RCC 7860 (cell line): Measurements from ENCODE around the gene FAM131A.

ENCODE experiments used
- DNase-seq: peaks from one replicate; pipeline ENCODE4 v3.0.0-alpha.2; 2015; ENCODE audit warnings: low spot score
- FAIRE-seq: peaks from 2 replicates; lab custom pipeline; 2012; peaks lifted over from hg19 to GRCh38; lab: Jason Lieb, UNC

Gene FAM131A

DNA sequence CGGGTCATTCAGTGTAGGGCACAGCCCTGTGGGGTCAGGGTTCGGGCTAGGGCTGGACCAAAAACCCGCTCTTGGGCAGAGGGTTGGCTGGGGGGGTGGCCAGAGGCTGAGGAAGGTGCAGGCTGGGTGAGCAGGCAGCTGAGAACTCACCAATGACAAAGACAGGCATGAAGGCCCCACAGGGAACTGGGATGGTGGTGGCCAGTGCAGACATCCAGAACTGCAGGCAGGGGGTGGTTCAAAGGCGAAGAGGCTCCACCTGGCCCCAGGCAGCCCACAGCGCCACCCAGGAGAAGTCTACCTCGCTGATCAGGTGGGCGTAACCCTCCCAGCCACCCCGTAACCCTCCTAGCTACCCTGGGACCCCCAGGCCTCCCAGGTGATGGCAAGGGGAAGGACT, 17.4 kb downstream of the FAM131A start:
- DNase-seq (no peak), FAIRE-seq (no peak)

DNA sequence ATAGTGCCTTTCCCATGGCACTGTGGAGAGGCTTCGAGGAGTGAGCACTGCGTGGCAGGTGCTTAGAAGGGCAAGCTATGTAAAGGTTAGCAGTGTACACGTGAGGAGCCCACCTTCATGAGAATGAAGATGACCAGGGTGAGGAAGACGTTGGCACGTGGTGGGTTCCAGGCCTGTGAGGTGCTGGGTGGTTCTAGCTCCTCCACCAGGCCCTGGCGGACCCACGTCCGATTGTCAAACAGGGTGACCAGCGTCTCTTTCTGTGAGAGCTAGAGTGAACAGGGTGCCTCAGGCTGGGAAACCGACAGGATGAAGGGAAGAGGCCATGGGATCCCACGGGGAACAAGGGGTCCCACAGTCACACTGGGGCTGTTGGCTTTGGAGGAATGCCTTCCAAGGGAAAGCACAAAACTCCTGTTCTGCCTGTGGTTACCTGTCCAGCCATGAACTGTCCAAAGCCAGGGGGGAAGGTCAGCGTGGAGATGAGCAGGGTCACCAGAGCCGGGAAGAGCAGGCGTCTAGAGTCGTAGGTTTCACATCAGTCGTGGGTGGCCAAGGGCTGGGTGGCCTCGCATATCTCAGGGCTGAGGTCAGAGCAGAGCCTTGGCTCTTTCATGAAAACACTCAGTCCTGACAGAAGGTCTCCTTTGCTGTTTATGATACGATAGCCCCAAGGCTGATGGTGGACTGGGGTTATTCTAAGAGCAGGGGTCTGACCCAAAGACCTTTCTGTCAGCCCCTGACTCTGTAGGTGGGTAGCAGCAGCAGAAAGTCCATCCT, 18.1 kb downstream of the FAM131A start:
- FAIRE-seq: no peak
- DNase-seq: no peak

DNA sequence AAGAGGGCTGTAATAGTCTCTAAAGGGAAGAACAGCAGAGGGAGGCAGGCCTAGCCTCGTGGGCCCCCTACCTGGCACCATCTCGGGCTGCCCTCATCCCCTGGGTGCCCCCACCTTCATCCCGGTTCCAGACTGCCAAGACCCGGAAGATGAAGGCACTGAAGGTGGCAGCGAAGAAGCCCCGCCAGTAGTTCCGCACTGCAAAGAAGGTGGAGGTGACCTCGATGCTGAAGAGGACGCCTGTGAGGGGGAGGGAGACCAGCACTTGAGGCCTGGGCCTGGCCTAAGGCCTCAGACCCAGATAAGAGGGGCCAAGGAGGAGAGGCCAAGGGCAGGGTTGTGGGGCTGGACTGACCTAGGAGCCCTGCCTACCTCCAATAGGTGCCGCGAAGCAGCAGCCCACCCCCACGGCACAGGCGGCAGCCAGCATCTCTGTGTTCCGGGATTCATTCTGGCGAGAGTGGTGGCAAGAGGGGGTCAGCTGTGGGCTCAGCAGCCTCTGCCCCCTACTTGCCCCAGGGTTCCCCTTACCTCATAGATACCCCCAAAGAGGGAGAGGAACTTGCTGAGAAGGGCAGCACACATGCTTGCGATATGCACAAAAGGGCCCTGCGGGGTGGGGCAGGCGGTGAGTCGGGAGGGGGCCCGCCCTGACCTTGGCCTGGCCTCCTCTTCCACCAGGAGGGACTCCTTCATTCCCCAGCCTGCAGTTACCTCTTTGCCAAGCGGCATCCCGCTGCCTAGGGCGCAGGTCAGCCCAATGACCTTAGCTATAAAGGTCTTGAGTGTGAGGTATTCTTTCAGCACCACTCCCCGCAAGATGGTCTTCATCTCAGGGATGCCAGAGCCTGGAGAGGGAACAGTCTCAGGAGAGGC, 20.1 kb downstream of the FAM131A start:
- DNase-seq (no peak), FAIRE-seq (no peak)

DNA sequence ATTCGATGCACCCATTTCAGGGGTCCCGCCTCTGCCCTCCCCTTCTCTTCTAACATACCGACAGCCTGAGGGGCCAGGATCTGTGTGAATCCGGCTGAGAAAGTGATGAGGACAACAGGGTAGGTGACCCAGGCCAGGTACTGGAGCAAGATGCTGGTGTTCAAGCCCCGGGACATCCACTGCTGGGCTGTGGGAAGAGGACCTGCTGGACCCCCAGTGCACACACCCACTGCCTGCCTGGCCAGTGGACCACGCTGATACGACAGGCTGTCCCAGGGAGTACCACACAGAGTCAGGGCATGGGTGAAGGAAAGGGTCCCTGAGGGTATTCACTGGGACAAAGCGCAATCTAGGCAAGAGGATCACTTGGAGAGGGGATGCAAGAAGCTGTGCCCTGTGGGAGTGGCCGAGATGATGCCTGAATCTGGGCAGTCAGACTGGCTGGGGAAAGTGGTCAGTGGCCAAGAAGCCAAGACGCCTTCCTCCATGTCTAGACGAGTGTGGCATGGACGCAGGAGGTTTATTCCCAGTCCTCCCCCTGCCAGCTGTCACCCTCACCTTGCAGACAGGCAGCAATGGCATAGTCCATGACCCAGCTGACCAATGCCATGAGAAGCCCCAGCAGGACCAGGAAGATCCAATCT, 20.8 kb downstream of the FAM131A start:
- no peak for FAIRE-seq
- DNase-seq: no peak

DNA sequence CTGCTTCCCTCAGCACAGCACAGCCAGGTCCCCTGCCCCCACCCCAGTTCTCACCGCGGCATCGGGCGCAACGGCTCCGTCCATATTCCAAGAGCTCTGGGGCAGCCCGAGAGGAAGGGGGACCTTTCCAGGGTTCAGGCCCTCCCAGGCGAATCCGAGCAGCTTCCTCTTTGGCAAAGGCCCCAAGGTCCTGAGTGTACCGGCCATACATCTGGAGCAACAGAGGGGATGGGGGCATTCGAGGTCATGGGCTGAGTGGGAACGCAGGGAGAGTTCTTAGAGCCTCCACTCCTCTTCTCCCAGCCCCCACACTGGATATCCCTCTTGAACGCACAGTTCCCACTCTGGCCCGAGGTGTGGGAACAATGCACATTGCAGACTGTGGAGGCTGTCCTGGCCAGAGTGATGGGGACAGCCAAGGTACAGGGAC, 21.5 kb downstream of the FAM131A start:
- DNase-seq (no peak), FAIRE-seq (no peak)

DNA sequence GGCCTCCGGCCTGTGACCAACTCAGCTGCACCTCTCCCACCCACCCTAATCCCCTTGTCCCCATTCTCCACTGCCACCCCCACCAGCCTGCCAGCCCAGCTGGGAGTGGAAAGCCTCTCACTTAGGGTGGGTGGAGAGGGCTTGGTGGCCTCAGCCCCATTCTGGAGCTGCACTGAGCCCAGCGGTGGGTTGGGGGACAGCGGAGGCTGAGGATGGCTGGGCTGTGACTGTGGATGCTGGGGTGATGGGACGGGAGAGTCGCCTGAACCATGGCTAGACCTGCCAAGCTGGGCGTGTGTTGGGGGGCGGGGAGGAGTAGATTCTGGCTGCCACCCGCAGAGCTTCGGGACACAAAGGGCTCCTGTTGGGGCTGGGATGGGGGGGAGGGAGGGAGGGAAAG, 22.2 kb downstream of the FAM131A start:
- FAIRE-seq (no peak), DNase-seq (no peak)

DNA sequence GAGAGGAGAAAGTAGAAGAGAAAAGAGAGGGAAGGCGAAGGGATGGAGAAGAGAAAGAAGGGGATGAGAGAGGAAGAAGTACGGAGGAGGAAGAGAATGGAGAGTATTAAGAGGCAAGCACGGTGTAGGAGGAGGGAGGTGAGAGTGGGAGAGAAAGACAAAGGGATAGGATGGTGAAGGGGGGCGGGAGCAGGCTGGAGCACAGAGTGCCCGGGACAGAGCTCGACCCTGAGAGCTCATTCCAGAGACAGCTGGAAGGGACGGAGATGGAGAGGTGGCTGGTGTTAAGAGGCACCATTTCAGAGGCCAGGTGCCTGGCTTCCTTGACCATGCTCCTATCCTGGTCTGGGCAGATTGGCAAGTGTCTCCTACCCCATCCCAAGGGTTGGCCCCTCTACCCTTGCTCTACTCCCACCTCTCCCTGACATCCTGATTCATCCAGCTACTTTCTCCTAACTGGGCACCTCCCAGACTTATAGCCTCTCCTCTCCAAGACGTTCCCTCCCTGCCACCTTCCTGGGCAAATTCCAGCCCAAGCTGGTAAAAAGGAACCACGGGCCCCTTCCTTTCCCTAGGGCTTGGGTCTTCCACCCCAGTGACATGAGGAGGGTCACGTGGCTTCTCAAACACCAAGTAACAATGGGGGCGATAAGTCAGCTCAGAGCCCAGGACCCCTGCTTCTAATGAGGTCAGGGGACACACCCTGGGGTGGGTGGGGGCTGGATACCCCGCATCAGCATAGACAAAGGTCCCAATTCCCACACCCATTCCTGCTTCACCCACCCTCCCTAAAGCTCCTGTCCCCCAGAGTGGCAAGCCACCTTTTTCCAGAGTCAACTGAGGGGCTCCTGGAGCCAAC, 22.9 kb downstream of the FAM131A start:
- no peak for FAIRE-seq
- DNase-seq: no peak

DNA sequence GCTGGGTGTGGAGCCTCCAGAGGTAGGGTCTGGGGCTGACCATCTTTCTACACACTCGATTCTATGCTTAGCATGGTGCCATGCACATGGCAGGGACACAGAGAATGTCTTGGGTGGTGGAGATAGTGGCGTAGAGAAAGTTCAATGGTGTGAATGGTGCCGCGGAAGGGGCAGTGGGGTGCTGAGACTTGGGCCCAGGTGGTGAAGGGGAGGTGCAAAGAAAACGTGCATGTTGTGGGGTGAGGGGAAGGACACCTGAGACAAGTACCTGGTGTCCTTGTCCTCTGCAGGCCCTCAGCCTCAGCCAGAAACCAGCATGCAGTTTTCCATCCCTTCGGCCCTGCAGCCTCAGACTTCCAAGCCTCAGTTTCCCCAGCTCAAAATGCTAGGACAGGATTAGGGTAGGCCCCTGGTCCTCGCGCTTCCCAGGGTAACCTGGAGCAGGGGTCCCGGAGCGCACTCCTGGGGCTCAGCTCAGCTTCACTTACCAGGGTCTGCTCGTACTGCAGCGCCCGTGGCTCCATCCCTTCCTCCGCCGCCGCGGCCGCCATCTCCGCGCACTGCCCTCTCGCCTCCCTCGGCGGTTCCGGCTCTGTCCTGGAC, 23.6 kb downstream of the FAM131A start:
- no peak for FAIRE-seq

DNA sequence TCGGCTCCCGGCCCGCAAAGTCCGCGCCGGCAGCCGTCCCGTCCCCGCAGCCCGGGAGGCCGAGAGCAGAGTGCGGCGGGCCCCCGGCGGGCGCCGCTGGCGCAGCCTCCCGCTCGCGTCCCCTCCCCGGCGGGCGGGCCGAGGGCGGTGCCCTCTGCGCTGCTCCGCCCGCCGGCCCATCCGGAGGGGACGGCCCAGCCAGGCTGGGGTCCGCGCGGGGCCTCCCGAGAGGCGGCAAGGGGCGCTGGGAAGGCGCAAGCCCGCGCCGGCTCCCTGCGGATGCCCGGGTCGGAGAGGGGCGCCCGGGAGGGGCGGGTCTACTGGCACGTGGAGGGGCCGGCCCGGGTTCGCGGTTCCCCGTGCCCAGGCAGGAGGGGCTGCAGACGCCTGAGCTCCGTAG, 24.1 kb downstream of the FAM131A start, which contains the start of the genes CLCN2 and POLR2H:
CLCN2 (minus strand) TSS at position 74 of the 400 bp plus-strand sequence. CDS start 126 bp downstream, outside the sequence.
POLR2H (plus strand) TSS at position 179 of the 400 bp plus-strand sequence. CDS start 1,783 bp downstream, outside the sequence.
- FAIRE-seq: no peak
- peak; percentile 33 for DNase-seq

More for the DNA sequence above, 23.6 kb downstream of the FAM131A start:
- no peak for DNase-seq

DNA sequence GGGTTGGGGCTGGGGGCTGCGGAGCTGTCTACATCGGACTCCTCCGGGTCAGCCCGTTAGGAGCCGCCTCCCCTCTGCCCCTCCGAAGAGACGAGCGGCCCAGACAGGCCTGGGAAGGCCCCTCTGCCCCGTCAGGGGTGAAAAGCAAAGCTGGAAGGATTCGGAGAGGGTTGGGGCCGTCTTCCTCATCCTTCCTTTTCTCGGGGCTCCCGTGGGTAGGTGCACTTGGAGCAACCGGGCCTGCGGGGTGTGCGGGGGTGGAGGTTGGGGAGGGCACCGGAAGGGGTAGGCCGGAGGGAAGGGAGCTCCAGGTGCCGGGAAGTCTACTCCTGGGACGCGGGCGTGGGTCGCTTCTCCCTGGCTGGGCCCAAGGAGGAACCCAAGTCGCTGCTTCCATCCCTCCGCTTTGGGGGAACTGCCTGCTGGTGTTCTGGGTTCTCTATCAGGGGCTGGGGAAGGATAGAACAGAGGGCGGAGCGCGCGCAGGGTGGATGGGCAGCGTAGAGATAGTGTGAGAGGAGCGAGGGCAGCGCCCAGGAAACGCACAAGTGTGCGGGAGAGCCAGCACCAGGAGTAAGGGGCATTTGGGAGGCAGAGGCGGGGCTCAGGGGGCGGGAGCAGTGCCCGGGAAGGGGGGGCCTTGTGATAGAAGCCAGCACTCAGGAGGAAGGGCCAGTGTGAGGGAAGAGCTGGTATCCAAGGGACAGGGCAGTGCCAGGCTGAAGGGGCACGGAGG, 24.7 kb downstream of the FAM131A start:
- DNase-seq: peak; percentile 69

DNA sequence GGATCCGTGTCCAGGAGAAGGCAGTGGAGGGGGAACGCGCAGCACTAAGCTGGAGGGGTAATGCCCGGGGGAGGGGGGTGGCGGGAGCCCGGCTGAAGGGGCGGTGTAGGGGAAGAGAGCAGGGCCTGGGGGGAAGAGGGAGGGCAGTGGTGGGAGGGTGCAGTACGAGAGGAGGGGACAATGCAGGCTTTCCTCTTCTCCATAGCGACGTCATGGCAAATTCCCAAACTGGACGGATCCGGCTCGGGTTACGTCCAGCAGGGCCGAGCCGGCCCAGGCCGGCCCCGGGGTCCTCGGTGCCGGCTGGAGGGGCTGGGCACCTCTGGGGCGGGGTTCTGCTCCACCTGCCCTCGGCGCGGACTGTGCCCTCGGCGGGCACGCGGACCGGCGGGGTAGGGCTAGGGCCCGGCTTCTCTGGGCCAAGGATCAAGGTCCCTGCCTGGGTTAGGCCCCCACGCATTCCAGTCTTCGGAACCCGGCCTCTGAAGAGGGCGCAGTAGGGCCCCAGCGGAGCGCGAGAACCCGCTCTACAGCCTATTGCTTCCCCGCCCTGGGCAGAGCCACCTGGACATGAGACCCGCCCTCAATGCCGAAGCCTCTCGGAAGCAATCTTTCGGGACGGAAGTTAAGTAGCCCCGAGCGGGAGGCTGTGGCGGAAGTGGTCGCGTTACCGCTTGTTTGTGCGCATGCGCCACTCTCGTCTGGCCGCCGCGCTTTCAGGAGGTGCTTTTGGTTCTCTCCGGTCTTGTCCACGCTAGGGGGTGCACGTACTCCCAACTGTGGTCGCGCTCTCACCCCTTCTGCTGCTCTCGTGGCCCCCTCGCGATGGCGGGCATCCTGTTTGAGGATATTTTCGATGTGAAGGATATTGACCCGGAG, 25.5 kb downstream of the FAM131A start:
- DNase-seq (peak; percentile 96), FAIRE-seq (peak; percentile 82)

More for the DNA sequence above, 24.7 kb downstream of the FAM131A start:
- no peak for FAIRE-seq

DNA sequence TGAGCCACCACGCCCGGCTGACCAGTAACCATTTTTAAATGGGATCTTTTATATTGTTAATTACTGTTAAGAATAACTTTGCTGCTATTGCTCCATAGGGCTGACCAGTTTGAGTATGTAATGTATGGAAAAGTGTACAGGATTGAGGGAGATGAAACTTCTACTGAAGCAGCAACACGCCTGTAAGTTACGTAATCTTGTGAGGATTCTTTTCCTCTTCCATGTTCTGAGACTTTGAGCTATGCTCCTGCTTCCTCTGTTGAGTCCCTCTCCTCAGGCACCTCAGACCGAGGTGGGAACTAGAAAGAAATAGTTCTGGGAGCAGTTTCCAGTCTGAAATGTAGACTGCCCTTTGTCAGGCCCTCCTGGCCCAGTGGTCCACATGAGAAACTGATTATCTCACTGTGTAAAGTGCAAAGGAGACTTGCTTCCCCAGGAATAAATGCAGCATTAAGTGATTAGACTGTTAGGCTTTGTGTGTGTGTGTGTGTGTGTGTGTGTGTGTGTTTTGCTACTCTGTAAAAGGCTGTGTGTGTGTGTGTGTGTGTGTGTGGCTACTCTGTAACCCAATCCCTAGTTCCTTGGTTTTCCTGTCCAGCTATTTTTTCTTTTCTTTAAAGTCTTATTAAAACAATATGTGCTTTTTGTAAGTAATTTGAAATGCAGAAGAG, 29.4 kb downstream of the FAM131A start:
- no peak for DNase-seq
- no peak for FAIRE-seq

DNA sequence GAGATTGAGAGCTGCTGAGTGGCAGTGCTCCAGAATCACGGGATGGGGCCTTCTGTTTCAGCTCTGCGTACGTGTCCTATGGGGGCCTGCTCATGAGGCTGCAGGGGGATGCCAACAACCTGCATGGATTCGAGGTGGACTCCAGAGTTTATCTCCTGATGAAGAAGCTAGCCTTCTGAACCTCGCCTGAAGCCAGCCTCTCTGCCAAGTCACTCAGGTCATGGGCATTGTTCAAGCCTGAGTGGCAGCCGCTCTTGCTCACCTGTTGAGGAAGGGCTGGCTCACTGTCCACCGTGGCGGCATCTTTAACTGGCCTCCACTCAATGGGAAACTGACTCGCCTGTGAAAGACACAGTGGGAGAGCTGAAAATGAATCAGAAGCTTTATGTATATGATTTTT, 30.7 kb downstream of the FAM131A start:
- no peak for FAIRE-seq
- DNase-seq: no peak

DNA sequence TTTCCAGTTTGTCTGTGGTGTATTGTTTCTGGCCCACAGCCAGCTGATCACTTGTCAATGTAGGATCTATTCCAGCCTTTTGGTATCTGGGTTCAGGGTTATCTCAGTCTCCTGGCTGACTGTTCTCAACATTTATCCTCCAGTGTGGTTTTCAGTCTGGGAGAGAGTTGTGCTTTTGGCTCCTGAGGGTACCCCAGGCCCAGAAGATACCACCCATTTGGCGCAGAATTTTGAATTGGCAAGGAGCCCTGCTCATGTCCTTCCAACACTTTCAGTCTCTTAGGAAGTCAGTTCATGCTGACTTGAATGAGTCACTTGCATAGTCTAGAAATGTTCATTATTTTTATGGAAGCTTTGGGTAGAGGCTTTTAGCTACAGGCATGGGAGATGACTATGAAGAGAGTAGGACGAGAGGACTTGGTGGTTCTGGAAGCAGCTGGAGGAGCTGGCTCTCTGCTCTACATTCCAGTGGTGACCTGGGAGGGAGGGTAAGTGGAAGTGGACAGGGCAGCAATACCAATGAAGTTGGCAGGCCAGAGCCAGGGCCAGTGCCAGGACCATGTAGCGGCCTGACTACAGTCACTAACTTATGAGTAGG, 31.3 kb downstream of the FAM131A start:
- FAIRE-seq: no peak

DNA sequence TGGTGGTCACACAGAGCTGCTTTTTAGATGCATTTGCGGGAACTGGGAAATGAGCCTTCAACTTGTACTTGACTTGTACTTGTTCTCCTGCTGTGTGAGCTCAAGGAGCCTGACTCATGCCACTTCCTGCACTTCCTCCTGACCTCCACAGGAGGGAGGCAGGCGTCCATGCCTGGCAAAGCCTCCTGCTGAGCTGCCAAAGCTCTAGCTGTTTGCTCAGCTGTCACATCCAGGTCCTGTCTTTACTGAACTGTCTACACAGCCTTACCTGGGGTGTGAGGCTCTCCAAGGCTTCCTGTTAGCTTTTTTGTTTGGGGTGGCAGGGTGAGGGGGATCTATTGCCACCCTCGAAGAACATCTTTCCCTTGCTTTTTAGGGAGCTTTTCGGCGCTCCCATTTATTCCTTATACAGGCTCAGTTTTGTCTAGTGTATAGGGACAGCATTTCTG, 34.2 kb downstream of the FAM131A start:
- peak; percentile 52 for FAIRE-seq
- peak; percentile 73 for DNase-seq

More for the DNA sequence above, 31.3 kb downstream of the FAM131A start:
- DNase-seq: no peak

DNA sequence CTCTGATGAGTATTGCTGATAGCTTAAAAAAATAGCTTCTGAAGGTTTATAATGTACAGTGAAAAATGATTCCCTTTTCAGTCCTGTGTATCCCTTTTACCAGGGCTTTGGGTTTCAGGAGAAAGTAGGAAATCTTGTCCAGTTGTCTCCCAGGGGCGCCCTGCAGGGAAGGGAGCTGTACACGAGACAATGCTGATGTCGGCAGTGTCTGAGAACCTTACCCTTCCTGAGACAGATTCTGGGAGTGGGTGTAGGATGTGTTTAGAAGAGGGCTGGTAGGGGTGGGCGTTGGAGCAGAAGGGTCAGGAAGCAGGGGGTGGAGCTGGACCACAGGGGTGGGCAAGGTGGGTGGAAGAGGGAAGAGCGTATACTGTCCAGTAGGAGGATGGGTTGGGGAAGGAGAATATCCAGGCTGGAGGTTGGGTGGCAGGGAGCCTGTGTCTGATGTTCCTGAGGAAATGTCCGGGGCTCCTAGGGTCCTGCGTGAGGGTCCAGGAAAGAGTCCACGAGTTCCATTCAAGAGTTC, 35.0 kb downstream of the FAM131A start:
- DNase-seq: no peak
- FAIRE-seq: no peak

DNA sequence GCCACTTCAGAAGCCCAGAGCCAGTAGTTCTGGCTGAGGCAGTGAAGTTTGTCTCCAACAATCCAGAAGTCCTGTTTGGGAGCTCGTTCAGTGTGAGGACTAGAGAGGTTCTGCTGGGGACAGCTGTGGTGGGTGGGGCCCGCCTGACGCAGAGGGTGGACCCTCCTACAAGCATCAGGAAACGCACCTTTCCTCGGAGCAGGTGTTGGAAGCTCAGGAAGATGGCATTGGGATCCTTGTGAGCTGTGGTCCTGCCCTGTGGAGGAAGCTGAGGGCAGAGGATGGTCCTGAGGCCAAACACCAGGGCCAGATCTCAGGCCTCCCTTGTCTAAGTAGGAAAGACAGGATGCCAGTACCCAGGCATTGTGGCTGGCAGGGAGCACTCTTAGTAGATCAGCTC, 35.5 kb downstream of the FAM131A start:
- FAIRE-seq (no peak), DNase-seq (no peak)
